Fibroblast of gingiva (primary cell): ENCODE results near the gene OR5AL1.
"Not testable (repeated sequence)": the region's sequence is repeated elsewhere in the genome, so short reads cannot be mapped to it uniquely, and the experiment has no call there.

Experiments used
- DNase-seq: peaks from one replicate; pipeline ENCODE4 v3.0.0-alpha.2; 2011; ENCODE audit warnings: low read depth

Gene OR5AL1

GRCh38 chr11:56412396-56412795 is at the start of gene OR5AL1:
OR5AL1 (plus strand) TSS chr11:56412696.
- no peak for DNase-seq

- DNase-seq: no peak
Measured at GRCh38 chr11:56375324-56375723, 37.2 kb upstream of the OR5AL1 start, which contains the start of gene OR8U1. OR8U1 (plus strand) TSS chr11:56375624; CDS start chr11:56375624, 0 bp downstream.

GRCh38 chr11:56380120-56380519 is 32.4 kb upstream of the OR5AL1 start:
- DNase-seq: no peak

- no peak for DNase-seq
Measured at GRCh38 chr11:56394381-56394780, 18.1 kb upstream of the OR5AL1 start.

- DNase-seq: no peak
Measured at GRCh38 chr11:56396047-56396446, 16.4 kb upstream of the OR5AL1 start.

GRCh38 chr11:56401858-56402461 is 10.5 kb upstream of the OR5AL1 start:
- DNase-seq: not testable (repeated sequence)

GRCh38 chr11:56404393-56404792 is 8.1 kb upstream of the OR5AL1 start:
- DNase-seq: no peak

- no peak for DNase-seq
Measured at GRCh38 chr11:56410801-56411200, 1.7 kb upstream of the OR5AL1 start.

- DNase-seq: no peak
Measured at GRCh38 chr11:56453521-56453920, 41.0 kb downstream of the OR5AL1 start.

- DNase-seq: no peak
Measured at GRCh38 chr11:56457076-56457475, 44.6 kb downstream of the OR5AL1 start.
